NK-92 (cell line): Measurements from ENCODE around the gene KHNYN.
"Not testable (repeated sequence)": the region's sequence is repeated elsewhere in the genome, so short reads cannot be mapped to it uniquely, and the experiment has no call there.

Source experiments
- DNase-seq: peaks from one replicate; lab custom pipeline; 2025; ENCODE audit not compliant: unreplicated experiment; lab: John Stamatoyannopoulos, UW

Gene KHNYN

DNA sequence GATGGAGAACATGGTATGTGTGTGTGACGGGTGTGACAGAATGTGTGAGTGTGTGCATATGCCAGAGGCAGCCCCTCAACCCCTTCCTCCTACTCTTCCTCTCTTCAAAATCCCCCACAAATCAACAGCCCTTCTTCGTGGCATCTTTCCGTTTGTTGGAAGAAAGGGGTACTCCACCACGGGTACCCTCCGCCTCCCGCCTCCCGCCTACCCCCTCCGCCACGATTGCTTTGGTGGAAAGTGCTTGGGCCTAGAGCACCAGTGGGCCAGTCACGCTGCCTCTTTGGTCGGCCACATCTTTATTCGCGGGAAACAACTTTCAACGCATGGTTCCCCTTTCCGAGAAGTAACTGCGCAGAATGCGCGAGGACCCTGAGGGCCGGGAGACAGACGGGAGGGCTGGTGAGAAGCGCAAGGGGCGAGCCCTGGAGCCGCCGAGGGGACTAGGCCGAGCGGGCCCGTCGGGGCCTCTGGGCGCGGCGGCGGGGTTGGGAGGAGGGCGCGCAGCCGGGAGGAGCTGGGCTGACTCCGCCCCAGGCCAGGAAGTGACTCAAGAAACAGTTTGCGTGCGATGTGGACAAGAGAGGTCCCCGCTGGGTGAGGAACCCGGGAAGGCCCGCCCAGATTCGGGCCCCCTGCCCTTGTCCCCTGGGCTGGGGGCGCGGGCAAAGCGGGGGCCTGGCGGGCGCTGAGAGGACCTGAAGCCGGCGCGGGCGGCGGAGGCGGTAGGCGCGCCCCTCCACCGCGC, at the start of gene KHNYN, which contains the start of gene CBLN3:
TSS of gene KHNYN (plus strand) at position 560 of the 748 bp plus-strand sequence. CDS start 777 bp downstream, outside the sequence.
TSS of gene CBLN3 (minus strand) at position 274 of the 748 bp plus-strand sequence. CDS start 614 bp downstream, outside the sequence.
- no peak for DNase-seq

DNA sequence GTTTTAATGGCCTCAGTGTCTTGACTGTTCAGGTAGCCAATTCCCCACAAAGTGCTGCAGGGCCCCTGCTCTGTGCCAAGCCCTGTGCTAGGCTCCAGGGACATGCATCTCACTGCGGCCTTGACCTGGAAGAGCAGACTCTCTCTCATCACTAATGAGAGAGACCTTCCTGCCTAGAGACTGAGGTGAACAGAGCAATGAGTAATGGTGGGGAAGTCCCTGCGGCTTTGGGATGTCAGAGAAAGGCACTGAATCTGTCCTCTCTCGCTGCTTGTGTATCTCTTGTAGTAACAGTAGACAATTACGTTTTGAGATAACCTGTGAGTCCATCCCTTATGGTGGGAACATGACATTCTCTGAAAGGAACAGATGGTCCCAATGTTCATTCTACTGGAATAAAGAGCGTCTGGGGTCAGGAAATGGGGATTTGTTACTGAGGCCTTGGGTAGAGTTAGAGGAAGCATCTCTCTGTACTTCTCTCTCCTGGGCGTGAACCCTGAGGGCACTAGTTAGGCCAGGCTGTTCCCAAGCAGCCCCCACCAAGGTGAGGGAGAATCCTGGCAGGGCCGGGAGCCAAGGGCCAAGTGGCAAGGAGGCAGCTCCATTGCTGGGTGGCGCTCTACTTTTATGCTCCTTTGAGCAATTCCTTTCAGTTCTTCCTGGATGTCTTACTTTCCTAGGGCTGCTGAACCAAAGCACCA, 48.2 kb upstream of the KHNYN start:
- no peak for DNase-seq

DNA sequence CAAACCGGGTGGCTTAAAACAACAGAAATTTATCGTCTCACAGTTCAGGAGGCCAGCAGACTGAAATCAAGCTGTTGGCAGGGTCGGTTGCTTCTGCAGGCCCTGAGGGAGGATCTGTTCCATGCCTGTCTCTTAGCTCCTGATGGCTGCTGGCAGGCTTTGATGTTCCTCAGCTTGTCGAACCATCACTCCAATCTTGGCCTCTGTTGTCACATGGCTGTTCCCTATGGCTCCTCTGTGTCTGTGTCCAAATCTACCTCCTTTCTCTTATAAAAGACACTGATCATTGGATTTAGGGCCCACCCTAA, 47.7 kb upstream of the KHNYN start:
- DNase-seq = no peak

DNA sequence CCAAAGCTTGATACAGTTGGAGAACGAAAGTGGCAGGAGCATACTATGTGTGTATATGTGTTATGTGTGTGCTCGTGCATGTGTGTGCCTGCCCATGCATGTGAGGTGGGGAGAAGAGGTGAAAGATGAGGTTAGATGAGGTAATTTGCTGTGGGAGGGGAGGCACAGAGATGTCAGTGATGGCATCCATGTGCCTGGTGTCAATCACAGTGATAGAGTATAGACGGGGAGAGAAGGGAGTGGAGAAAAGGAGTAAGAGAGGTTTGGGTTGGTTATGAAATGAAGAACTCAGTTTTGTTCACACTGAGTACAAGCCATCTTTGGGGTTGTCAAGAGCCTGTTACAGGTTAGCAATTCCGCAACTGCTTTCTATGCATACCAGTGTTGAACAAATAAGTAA, 45.6 kb upstream of the KHNYN start:
- no peak for DNase-seq

DNA sequence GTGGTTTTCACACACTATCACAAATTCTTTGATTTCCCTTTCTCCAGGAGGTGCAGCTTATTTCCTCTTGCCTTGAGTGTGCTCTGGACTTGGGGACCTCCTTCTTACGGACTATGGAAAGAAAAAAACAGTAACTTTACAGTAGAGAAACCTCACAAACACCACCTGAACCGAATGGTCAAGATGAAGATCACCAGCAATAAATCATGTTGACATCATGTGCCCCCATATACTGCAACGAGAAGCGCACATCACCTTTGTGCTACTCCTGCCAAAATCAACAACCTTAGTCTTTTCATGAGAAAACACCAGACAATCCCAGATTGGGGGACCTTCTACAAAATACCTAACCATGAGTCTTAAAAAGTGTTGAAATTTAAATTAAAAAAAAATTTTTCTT, 44.2 kb upstream of the KHNYN start:
- DNase-seq = no peak

DNA sequence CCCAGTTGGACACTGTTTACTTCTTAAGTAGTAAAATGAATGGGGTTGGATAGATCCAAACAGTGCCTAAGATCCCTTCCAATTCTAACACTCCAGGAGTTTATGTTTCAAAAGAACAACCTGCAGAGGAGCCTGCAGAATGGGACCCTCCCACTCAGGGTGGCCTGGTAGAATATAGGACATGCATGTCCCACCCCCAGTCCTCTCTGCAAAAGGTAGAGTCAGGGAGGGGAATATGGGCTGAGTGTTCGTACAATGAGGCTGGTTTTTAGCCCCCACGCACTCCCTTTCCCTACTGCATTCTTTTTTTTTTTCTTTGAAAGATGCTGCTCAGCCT, 42.8 kb upstream of the KHNYN start:
- DNase-seq = no peak

GRCh38 chr14:24387579-24387978, 42.2 kb upstream of the KHNYN start:
- not testable (repeated sequence) for DNase-seq

GRCh38 chr14:24388474-24389179, 41.1 kb upstream of the KHNYN start:
- DNase-seq = no peak

GRCh38 chr14:24389226-24389848, 40.4 kb upstream of the KHNYN start:
- DNase-seq = no peak

DNA sequence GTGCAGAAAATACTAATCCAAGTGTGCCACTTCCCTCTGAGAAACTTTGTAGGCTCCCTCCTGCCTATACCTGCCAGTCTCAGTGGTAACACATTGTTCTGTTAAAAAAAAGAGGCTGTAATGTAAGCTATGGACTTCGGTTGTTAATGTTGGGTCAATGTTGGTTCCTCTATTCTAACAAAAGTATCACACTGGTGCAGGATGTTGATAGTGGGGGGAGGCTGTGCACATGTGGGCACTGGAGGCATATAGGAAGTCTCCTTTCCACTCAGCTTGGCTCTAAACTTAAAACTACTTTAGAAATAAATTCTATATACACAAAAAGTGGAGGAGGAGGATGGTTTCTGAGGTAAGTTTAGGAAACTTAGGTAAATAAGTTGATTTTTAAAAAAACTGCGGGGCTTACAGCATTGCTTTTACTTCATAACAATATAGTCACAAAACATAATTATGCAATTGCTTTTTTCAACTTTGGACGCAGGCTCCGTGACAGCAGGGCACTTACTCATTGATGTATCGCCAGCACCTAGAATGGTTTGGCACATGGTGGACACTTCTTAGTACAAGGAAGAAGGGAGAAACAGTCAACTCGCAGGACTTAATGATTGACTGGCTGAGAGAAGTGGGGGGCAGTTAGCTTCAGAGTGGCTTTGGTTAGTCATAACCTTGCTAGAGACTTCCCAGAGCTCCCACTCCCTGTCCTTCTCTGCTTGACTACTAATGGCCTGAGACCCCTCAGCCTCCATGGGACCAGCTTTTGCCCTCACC, 38.9 kb upstream of the KHNYN start:
- DNase-seq = no peak

GRCh38 chr14:24392325-24393091, 37.2 kb upstream of the KHNYN start:
- no peak for DNase-seq

- no peak for DNase-seq
These were observed 35.5 kb upstream of the KHNYN start for GRCh38 chr14:24394275-24394674.

DNA sequence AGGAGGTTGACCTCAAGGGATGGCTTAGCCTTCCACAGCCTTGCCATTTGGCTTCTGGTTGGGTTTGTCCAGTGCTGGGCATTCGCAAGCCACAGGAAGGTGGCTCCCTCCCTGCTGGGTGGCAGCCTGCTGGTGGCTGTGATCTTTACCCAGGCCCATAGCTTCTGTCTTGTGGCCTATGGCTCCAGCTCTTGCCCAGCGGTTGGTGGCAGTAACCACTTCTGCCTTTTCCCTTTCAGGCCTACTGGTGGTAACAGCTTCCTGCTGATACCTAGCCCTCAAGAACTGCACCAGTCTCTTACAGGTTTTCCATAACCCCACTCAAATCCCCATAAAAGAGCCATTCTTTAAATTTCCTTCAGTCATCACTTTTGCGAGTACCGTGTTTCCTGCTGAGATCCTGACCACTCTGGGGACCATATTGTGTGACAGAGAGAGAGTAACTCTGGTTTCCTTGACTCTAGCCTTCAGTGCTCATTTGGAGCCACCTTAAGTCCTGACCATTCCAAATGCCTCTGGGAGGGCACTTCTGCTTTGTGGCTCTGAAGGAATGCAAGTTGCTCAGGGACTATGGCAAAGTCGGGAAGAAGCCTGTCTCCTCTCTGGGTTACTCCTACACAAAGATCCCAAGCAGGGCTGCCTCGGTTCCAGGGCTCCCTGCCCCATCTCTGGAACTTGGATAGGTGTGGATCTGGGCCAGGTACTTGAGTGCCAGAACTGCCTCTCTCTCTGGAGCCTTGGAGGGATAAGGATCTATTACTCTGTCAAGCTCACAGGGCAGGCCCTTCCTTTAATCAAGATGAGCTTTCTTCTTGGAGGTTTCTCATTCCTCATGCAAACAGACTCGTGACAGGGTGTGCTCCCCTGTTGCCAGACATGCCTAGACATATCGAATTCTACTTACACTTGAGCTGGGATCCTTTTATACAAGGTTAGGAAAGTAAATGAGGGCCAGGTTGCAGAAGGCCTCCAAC, 33.9 kb upstream of the KHNYN start:
- DNase-seq = no peak

DNA sequence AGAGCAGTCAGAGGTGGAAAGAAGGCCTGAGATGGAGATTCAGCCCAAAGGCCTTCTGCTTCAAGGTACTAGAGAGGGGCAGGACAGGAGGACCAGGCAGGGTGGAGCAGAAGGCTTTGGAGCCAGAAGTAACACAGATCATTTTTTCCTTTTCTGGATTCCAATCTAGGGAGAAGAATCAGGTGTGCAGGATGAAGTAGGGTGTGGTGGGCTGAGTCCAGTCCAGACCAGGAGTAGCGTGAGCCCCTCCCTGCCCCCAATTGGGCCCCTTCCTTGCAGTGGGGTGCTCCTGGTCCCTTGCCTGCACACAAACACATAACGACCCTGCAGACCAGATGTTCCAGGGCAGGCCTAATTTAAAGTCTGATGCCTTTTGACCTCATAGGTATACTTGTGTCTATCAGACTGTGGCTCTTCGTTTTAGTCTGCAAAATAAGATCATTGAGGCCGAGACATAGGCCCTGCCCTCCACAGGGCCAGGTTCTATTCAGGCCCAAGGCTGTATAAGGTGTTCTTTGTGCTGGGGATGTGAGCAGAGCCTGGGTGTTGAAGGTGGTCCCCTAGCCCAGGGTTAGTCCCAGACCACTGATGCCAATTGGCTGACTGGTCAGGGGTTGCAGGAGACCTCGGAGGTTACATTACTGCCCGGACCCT, 32.0 kb upstream of the KHNYN start:
- no peak for DNase-seq

DNA sequence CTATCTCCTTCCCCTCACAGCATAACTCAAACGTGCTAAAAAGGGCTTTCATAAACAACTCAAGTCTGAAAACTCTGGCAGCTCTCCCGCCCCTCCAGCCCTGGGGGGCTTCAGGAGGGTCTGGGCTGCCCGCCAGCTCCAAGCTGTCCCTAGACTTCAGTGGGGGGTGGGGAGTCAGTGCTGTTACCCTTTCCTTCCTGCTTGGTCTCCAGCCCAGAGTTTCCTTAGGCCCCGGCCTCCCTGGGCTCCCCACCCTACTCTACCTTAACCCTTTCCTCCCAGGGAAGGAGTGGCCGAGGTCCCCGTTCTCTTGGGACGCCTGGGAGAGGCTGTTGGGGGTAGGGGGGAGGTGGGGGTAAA, 31.5 kb upstream of the KHNYN start:
- no peak for DNase-seq

GRCh38 chr14:24398653-24399446, 30.9 kb upstream of the KHNYN start, which contains the start of gene NYNRIN:
Gene NYNRIN, plus strand, starts transcription at chr14:24399003. Its CDS starts 244 bp downstream, at chr14:24399247.
- DNase-seq = no peak

GRCh38 chr14:24399447-24399822, 30.3 kb upstream of the KHNYN start:
- DNase-seq = no peak
